Ovary (tissue), 3 donors: Measurements from ENCODE around the gene KIAA1614.

Source experiments
- POLR2A ChIP-seq: fragments of 450-650 bp; IDR thresholded peaks from one replicate; pipeline ENCODE4 v1.6.1; 2017; ENCODE audit warnings: antibody characterized with exemption, mild to moderate bottlenecking, moderate library complexity
- TF ChIP-seq, protein P1 (sequence below), 3 donors: fragments of 450-650 bp in 2 of 3; fragments of 200-600 bp in 1 of 3; IDR thresholded peaks; one replicate each; pipeline versions ENCODE4 v1.5.1 to v1.8.0; 2016 to 2022; ENCODE audit warnings: antibody characterized with exemption in 3 of 3, mild to moderate bottlenecking in 1 of 3
- donor health status: DM: no; HTN: no; CAD: no.

GRCh38 chr1:180892272-180892671 lies 20.4 kb upstream of the KIAA1614 start:
- TF ChIP-seq, protein P1, sequence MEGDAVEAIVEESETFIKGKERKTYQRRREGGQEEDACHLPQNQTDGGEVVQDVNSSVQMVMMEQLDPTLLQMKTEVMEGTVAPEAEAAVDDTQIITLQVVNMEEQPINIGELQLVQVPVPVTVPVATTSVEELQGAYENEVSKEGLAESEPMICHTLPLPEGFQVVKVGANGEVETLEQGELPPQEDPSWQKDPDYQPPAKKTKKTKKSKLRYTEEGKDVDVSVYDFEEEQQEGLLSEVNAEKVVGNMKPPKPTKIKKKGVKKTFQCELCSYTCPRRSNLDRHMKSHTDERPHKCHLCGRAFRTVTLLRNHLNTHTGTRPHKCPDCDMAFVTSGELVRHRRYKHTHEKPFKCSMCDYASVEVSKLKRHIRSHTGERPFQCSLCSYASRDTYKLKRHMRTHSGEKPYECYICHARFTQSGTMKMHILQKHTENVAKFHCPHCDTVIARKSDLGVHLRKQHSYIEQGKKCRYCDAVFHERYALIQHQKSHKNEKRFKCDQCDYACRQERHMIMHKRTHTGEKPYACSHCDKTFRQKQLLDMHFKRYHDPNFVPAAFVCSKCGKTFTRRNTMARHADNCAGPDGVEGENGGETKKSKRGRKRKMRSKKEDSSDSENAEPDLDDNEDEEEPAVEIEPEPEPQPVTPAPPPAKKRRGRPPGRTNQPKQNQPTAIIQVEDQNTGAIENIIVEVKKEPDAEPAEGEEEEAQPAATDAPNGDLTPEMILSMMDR (IDR thresholded peaks at IDR 0.05): no peak
- no peak for TF ChIP-seq POLR2A
